Naive B cell (primary cell): ENCODE results near the gene LEMD3. TPM values are rescaled to one million over a fixed set of nuclear protein-coding genes. Genes with fewer than 3 reads are reported as not detected.

Experiments
- ATAC-seq, 2 donors: fragments of 150-1000 bp; cut with Tn5 transposase; 2 replicates each; pipeline ENCODE4 v1.10.0; 2021; ENCODE audit warnings: low read depth in 2 of 2, mild to moderate bottlenecking in 2 of 2, moderate library complexity in 2 of 2
- DNase-seq: peaks from one replicate; pipeline ENCODE4 v3.0.0; 2022
- H3K27ac Mint-ChIP-seq, 6 donors: one replicate each; pipeline ENCODE4 v1.8.0; 2020 to 2022; ENCODE audit warnings: mild to moderate bottlenecking in 6 of 6, mixed read lengths in 6 of 6, moderate library complexity in 5 of 6, inconsistent platforms in 2 of 6
- H3K27me3 Mint-ChIP-seq, 3 donors: one replicate each; pipeline ENCODE4 v1.8.0; 2021 to 2022; ENCODE audit warnings: mixed read lengths in 3 of 3, mild to moderate bottlenecking in 1 of 3
- H3K36me3 Mint-ChIP-seq, 2 donors: one replicate each; pipeline ENCODE4 v1.8.0; 2020 to 2022; ENCODE audit warnings: mixed read lengths in 2 of 2, inconsistent platforms in 1 of 2, mild to moderate bottlenecking in 1 of 2
- H3K4me1 Mint-ChIP-seq, 3 donors: one replicate each; pipeline ENCODE4 v1.8.0; 2020 to 2022; ENCODE audit warnings: mixed read lengths in 3 of 3, inconsistent platforms in 1 of 3, mild to moderate bottlenecking in 1 of 3, moderate library complexity in 1 of 3
- H3K4me3 Mint-ChIP-seq, 8 donors: one replicate each; pipeline ENCODE4 v1.8.0; 2020 to 2022; ENCODE audit warnings: mild to moderate bottlenecking in 8 of 8, mixed read lengths in 8 of 8, moderate library complexity in 8 of 8, inconsistent platforms in 2 of 8
- H3K9me3 Mint-ChIP-seq, 7 donors: one replicate each; pipeline ENCODE4 v1.8.0; 2020 to 2022; ENCODE audit warnings: mixed read lengths in 7 of 7, mild to moderate bottlenecking in 5 of 7, inconsistent platforms in 2 of 7, moderate library complexity in 1 of 7
- polyA plus RNA-seq, 6 donors: library from polyadenylated mRNA; unstranded; fragments of 300-500 nt; fragmentation: Illumina TruSeq; gene quantifications; one replicate each; pipeline ENCODE4 v1.2.3, GENCODE V29; 2021; ENCODE audit warnings: low read depth in 6 of 6

Gene LEMD3
- polyA plus RNA-seq, 6 donors from 2014 or later = 23.1 to 53.9 (median 41.2) TPM

- H3K9me3 Mint-ChIP-seq = peaks cover 0 to 21% (median 12%) of the 10 kb centered on the region in 7 donors
- ATAC-seq (no peak), DNase-seq (no peak)
- no peaks in the 10 kb centered on the region for H3K27me3 Mint-ChIP-seq
- peaks cover 5 to 11% of the 10 kb centered on the region in 2 donors for H3K36me3 Mint-ChIP-seq
- peaks cover 47 to 71% (median 70%) of the 10 kb centered on the region in 3 donors for H3K4me1 Mint-ChIP-seq
- H3K4me3 Mint-ChIP-seq = no peak overlapping the region
- peak overlapping the region in 4 of 6 donors; percentile 34 to 68 (median 62) for H3K27ac Mint-ChIP-seq
Observed at GRCh38 chr12:65200007-65200665, 30.8 kb downstream of the LEMD3 start.

GRCh38 chr12:65203376-65203775, 34.0 kb downstream of the LEMD3 start:
- no peaks in the 10 kb centered on the region for H3K36me3 Mint-ChIP-seq
- no peak for DNase-seq
- peaks cover 0 to 7% (median 0%) of the 10 kb centered on the region in 7 donors for H3K9me3 Mint-ChIP-seq
- H3K4me3 Mint-ChIP-seq = peak overlapping the region in 1 of 8 donors; percentile 13
- H3K27me3 Mint-ChIP-seq = no peaks in the 10 kb centered on the region
- H3K27ac Mint-ChIP-seq = peak overlapping the region in 4 of 6 donors; percentile 39 to 71 (median 54)
- no peak for ATAC-seq
- H3K4me1 Mint-ChIP-seq = peaks cover 51 to 73% (median 72%) of the 10 kb centered on the region in 3 donors

GRCh38 chr12:65204886-65205525, 35.6 kb downstream of the LEMD3 start:
- ATAC-seq = peak in 1 of 2 donors; percentile 19
- H3K9me3 Mint-ChIP-seq = peaks cover 0 to 5% (median 0%) of the 10 kb centered on the region in 7 donors
- H3K4me3 Mint-ChIP-seq = peak overlapping the region in 7 of 8 donors; percentile 17 to 68 (median 59)
- no peaks in the 10 kb centered on the region for H3K36me3 Mint-ChIP-seq
- DNase-seq = no peak
- H3K27me3 Mint-ChIP-seq = no peaks in the 10 kb centered on the region
- H3K27ac Mint-ChIP-seq = peak overlapping the region in 5 of 6 donors; percentile 34 to 93 (median 82)
- peaks cover 64 to 85% (median 80%) of the 10 kb centered on the region in 3 donors for H3K4me1 Mint-ChIP-seq

- ATAC-seq = peak; percentile 73 to 79
- peaks cover 59 to 77% (median 75%) of the 10 kb centered on the region in 3 donors for H3K4me1 Mint-ChIP-seq
Observed at GRCh38 chr12:65205886-65206285, 36.5 kb downstream of the LEMD3 start.

DNA sequence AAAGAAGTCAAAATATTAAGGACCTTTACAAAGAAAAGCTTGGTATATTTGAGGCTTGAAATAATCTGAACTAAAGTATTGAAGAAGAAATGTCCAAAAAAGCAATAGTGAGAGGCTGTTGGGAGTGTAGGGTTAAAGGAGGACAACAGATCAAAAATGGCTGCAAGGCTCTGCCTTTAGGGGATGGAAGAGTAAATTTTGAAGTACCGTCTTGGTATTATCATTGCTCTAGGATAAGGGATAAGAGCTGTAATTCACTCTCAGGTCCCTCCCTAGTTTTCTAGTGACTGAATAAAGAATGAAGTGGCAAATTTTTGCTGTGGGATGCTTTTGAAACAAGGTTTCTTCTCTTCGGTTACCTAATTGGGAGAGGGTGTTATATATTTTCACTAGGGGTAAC, 38.7 kb downstream of the LEMD3 start:
- no peaks in the 10 kb centered on the region for H3K27me3 Mint-ChIP-seq
- peak overlapping the region in 7 of 8 donors; percentile 4 to 75 (median 40) for H3K4me3 Mint-ChIP-seq
- peaks cover 48 to 65% (median 54%) of the 10 kb centered on the region in 3 donors for H3K4me1 Mint-ChIP-seq
- no peak for ATAC-seq
- DNase-seq = no peak
- peaks cover 0 to 3% (median 0%) of the 10 kb centered on the region in 7 donors for H3K9me3 Mint-ChIP-seq
- H3K27ac Mint-ChIP-seq = peak overlapping the region in 5 of 6 donors; percentile 19 to 92 (median 73)
- peaks cover 6 to 8% of the 10 kb centered on the region in 2 donors for H3K36me3 Mint-ChIP-seq

More at GRCh38 chr12:65205886-65206285, 36.5 kb downstream of the LEMD3 start:
- no peaks in the 10 kb centered on the region for H3K36me3 Mint-ChIP-seq
- DNase-seq = peak; percentile 24
- peak overlapping the region in 3 of 6 donors; percentile 34 to 93 (median 78) for H3K27ac Mint-ChIP-seq
- no peaks in the 10 kb centered on the region for H3K27me3 Mint-ChIP-seq
- H3K9me3 Mint-ChIP-seq = peaks cover 0 to 4% (median 0%) of the 10 kb centered on the region in 7 donors
- H3K4me3 Mint-ChIP-seq = peak overlapping the region in 7 of 8 donors; percentile 12 to 63 (median 33)

DNA sequence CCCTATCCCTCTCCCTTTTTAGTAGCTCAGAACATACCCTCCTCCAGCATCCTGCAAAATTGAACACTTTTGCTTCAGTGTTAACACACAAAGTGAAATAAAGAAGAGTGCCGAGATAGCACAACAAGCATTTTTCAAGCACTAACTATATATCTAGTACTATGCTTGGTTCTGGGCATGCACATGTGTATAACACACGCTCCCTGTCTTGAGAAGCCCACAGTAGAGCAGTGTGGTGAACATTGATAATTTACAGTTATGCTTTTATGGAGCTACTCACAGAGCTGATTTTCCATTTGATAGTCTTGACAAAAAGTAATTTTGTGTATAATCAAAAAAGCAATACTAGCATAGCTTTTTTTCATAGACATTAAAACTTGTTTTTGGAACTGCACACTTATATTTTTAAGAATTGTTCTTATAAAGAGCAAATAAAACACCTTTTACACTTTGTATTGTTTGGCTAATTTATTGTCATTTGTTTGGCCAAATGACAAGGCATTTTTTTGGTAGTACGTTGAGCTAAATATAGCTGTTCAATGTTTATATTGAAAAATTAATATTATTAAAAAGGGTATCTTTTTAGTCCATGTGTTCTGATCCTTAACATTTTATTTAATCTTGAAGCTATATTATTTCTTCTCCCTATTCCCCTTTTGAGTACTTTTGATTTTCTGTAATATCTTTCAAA, 39.7 kb downstream of the LEMD3 start:
- peak overlapping the region; percentile 77 to 97 (median 88) for H3K27ac Mint-ChIP-seq
- no peak for ATAC-seq
- no peaks in the 10 kb centered on the region for H3K27me3 Mint-ChIP-seq
- peaks cover 41 to 56% (median 50%) of the 10 kb centered on the region in 3 donors for H3K4me1 Mint-ChIP-seq
- DNase-seq = no peak
- H3K9me3 Mint-ChIP-seq = no peaks in the 10 kb centered on the region
- H3K36me3 Mint-ChIP-seq = peaks cover 8 to 13% of the 10 kb centered on the region in 2 donors
- H3K4me3 Mint-ChIP-seq = peak overlapping the region; percentile 75 to 94 (median 82)

DNA sequence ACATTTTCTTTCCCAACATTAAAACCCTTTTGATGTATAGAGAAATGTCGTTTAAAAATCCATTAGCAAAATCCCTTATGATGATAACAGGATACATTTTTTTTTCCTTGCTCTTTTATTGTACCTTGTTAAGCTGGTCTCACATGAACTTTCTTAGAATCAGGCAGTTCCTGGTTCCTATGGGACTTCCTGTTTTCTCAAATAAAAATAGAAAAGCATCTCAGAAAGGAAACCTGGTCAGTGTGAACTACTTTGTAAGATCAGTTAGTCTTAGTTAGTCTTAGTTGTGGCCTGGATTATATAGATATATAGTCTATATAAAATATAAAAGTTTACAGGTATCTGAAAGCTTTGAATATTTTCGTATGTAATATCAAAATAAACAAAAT, 40.3 kb downstream of the LEMD3 start:
- Mint-ChIP-seq H3K4me1 (peaks cover 40 to 51% (median 48%) of the 10 kb centered on the region in 3 donors), H3K36me3 (peaks cover 8 to 13% of the 10 kb centered on the region in 2 donors)
- peak; percentile 35 for DNase-seq

DNA sequence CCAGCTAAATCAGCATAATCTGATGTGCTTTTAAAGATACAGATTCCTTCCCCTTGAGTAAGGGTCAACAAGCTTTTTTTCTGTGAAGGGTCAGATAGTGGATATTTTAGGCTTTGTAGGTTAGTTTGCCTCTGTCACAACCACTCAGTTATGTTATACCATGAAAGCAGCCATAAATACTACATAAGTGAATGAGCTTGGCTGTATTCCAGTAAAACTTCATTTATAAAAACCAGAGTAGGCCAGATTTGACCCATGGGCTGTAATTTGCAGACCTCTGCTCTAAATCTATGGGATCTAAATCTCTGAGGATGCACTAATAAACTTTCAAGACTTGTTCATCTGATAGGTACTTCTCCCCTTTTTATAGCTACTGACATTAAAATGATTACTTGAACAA, 47.7 kb downstream of the LEMD3 start:
- Mint-ChIP-seq H3K4me3 (no peak overlapping the region), H3K4me1 (peaks cover 3 to 13% (median 3%) of the 10 kb centered on the region in 3 donors), H3K27ac (peak overlapping the region in 3 of 6 donors; percentile 23 to 80 (median 63)), H3K9me3 (peaks cover 0 to 16% (median 10%) of the 10 kb centered on the region in 7 donors), H3K36me3 (peaks cover 32 to 37% of the 10 kb centered on the region in 2 donors), H3K27me3 (no peaks in the 10 kb centered on the region)
- no peak for ATAC-seq
- no peak for DNase-seq

More for the DNA sequence above, 40.3 kb downstream of the LEMD3 start:
- Mint-ChIP-seq H3K4me3 (peak overlapping the region; percentile 71 to 94 (median 82)), H3K27me3 (no peaks in the 10 kb centered on the region), H3K9me3 (no peaks in the 10 kb centered on the region), H3K27ac (peak overlapping the region; percentile 45 to 97 (median 88))
- peak; percentile 78 to 81 for ATAC-seq

DNA sequence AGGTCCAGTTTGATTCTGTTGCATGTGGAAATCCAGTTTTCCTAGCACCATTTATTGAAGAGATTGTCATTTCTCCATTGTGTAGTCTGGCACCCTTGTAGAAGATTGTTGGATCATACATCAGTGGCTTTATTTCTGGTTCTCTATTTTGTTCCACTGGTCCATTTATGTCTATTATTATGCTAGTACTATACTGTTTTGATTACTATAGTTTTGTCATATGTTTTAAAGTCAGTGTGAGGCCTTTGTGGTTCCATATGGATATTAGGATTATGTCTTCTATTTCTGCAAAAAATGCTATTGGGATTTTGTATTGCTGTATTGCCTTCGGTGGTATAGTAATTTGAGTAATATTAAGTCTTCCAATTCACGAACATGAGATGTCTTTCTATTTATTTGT, 51.4 kb downstream of the LEMD3 start:
- Mint-ChIP-seq H3K9me3 (peaks cover 6 to 33% (median 20%) of the 10 kb centered on the region in 7 donors), H3K36me3 (peaks cover 51% of the 10 kb centered on the region in 2 donors)

DNA sequence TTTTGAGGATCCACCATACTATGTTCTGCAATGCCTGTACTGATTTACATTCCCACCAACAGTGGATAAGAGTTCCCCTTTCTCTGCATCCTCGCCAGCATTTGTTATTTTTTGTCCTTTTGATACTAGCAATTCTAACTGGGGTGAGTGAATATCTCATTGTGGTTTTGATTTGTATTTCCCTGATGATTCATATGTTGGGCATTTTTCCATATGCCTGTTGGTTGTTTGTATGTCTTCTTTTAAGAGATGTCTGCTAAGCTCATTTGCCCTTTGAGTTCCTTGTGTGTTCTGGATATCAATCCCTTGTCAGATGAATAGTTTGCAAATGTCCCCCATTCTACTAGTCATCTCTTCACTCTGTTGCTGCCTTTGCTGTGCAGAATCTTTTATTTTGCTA, 60.1 kb downstream of the LEMD3 start:
- H3K27me3 Mint-ChIP-seq = no peaks in the 10 kb centered on the region
- H3K27ac Mint-ChIP-seq = no peak overlapping the region
- peaks cover 19 to 39% (median 24%) of the 10 kb centered on the region in 3 donors for H3K4me1 Mint-ChIP-seq
- DNase-seq (no peak), ATAC-seq (no peak)
- H3K36me3 Mint-ChIP-seq = peaks cover 32 to 37% of the 10 kb centered on the region in 2 donors
- H3K9me3 Mint-ChIP-seq = peaks cover 4 to 26% (median 16%) of the 10 kb centered on the region in 7 donors
- H3K4me3 Mint-ChIP-seq = no peak overlapping the region

More for the DNA sequence above, 51.4 kb downstream of the LEMD3 start:
- H3K27me3 Mint-ChIP-seq = no peaks in the 10 kb centered on the region
- ATAC-seq = no peak
- H3K4me1 Mint-ChIP-seq = peaks cover 9 to 21% (median 17%) of the 10 kb centered on the region in 3 donors
- no peak for DNase-seq
- peak overlapping the region in 1 of 6 donors; percentile 39 for H3K27ac Mint-ChIP-seq
- H3K4me3 Mint-ChIP-seq = no peak overlapping the region

DNA sequence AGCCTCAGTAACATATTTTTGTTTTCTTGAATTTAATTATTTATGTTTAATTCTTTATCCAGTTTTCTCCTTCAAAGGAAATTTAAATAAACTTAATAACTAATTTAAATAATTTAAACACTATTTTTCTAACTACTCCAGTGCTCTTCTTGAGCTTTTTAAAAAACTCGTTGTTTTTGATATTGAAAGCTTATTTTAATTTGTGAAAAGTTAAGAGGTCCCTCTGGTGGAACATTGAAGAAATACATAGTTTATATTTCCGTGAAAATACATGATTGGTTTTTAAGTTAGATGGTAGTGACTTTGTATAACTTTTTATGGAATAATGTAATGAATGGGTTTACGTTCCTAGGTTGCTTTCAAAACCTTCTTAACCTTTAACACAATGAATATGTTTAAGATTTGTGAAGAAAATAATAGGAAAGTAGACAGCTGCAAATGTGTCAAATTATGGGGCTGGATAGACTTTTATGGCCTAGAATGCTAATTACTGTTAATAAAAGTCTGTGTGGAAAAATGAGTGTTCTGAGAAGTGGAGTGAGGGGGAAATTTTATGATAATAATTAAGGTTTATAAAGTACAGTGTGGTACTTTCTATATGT, 63.2 kb downstream of the LEMD3 start:
- H3K27me3 Mint-ChIP-seq = no peaks in the 10 kb centered on the region
- ATAC-seq (no peak), DNase-seq (peak; percentile 8)
- peaks cover 20 to 23% of the 10 kb centered on the region in 2 donors for H3K36me3 Mint-ChIP-seq
- H3K4me1 Mint-ChIP-seq = peaks cover 8 to 13% (median 8%) of the 10 kb centered on the region in 3 donors
- peak overlapping the region in 4 of 6 donors; percentile 2 to 89 (median 50) for H3K27ac Mint-ChIP-seq
- H3K4me3 Mint-ChIP-seq = peak overlapping the region in 1 of 8 donors; percentile 13
- H3K9me3 Mint-ChIP-seq = peaks cover 0 to 17% (median 10%) of the 10 kb centered on the region in 7 donors

DNA sequence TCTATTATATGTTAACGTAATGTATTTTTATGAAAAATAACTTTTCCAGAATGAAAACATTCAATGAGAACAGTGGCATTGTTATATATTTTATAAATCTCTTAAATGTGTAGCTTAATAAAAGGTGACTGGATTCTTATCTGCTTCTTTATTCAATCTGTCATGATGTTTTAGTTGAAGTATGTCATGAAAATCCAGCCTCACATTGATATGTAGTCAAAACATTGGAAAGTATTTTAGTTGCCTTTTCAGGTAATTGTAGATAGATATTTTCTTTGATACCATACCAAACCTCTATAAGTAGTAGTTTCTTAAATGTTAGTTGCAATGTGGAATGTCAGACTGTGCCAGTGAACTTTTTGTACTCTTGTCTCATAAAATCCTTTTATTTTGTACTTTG, 67.8 kb downstream of the LEMD3 start:
- ATAC-seq (no peak), DNase-seq (no peak)
- peaks cover 5 to 8% of the 10 kb centered on the region in 2 donors for H3K36me3 Mint-ChIP-seq
- H3K4me1 Mint-ChIP-seq = peaks cover 5 to 10% (median 6%) of the 10 kb centered on the region in 3 donors
- no peaks in the 10 kb centered on the region for H3K9me3 Mint-ChIP-seq
- H3K4me3 Mint-ChIP-seq = no peak overlapping the region
- H3K27ac Mint-ChIP-seq = no peak overlapping the region
- H3K27me3 Mint-ChIP-seq = no peaks in the 10 kb centered on the region
